ENCODE measurements around the gene PLS3. TPM values are rescaled to one million over a fixed set of nuclear protein-coding genes. Genes with fewer than 3 reads are reported as not detected.

The PLS3 gene
- total and polyA plus RNA-seq, 2 donors (not counting 3 experiments of a cell fraction or from before 2014, with no cell fraction given) = 120 to 329 TPM

GRCh38 chrX:115549008-115549407 lies 12.0 kb upstream of the PLS3 start:
- H3K79me2 ChIP-seq (ENCODE audit: control insufficient read depth, insufficient read depth, low read length) = no peaks in the 10 kb centered on the region
- no peaks in the 10 kb centered on the region for H3K27me3 ChIP-seq (ENCODE audit: control insufficient read depth in 2 of 2, insufficient read depth in 2 of 2, low read length in 2 of 2)
- no peaks in the 10 kb centered on the region for H3K9me1 ChIP-seq (replicated peaks; ENCODE audit: control insufficient read depth, extremely low read depth, insufficient read depth, low read length)
- H3K4me3 ChIP-seq (replicated peaks in 1 of 3; ENCODE audit: insufficient read depth in 1 of 3, low read depth in 1 of 3, low read length in 3 of 3) = no peak overlapping the region
- CTCF ChIA-PET = interaction anchor here (2.6 kb wide), 1 partner anchor 219 kb away, joined by 14 read pairs; no protein-coding TSS in a partner anchor
- H2AFZ ChIP-seq (ENCODE audit: low read depth, low read length) = no peak overlapping the region
- H3K4me2 ChIP-seq (ENCODE audit: insufficient read depth, low read length) = no peak overlapping the region
- BruUV-seq (replicated peaks) = no TSS peak
- no peak for FAIRE-seq
- H3K9ac ChIP-seq (replicated peaks; ENCODE audit: extremely low read depth, insufficient read depth, low read length) = no peak overlapping the region
- H4K20me1 ChIP-seq (replicated peaks; ENCODE audit: control insufficient read depth, extremely low read depth, insufficient read depth, low read length) = no peaks in the 10 kb centered on the region
- no peak for TF ChIP-seq GATA2 (IDR thresholded peaks at IDR 0.05; ENCODE audit: insufficient read depth, insufficient read length, low read depth, low read length)
- TF ChIP-seq, protein P1, sequence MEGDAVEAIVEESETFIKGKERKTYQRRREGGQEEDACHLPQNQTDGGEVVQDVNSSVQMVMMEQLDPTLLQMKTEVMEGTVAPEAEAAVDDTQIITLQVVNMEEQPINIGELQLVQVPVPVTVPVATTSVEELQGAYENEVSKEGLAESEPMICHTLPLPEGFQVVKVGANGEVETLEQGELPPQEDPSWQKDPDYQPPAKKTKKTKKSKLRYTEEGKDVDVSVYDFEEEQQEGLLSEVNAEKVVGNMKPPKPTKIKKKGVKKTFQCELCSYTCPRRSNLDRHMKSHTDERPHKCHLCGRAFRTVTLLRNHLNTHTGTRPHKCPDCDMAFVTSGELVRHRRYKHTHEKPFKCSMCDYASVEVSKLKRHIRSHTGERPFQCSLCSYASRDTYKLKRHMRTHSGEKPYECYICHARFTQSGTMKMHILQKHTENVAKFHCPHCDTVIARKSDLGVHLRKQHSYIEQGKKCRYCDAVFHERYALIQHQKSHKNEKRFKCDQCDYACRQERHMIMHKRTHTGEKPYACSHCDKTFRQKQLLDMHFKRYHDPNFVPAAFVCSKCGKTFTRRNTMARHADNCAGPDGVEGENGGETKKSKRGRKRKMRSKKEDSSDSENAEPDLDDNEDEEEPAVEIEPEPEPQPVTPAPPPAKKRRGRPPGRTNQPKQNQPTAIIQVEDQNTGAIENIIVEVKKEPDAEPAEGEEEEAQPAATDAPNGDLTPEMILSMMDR (IDR thresholded peaks at IDR 0.05; ENCODE audit: extremely low read depth in 1 of 2, insufficient read depth in 1 of 2, low read depth in 1 of 2, low read length in 2 of 2) = no peak
- TF ChIP-seq MYC (IDR thresholded peaks at IDR 0.05; ENCODE audit: low read depth, low read length) = no peak
- TF ChIP-seq MAX (IDR thresholded peaks at IDR 0.05; ENCODE audit: insufficient read depth, insufficient read length) = no peak
- TF ChIP-seq POLR2A (IDR thresholded peaks at IDR 0.05; ENCODE audit: low read depth, low read length) = no peak
- no peak for TF ChIP-seq EZH2 (IDR thresholded peaks at IDR 0.05; ENCODE audit: borderline replicate concordance, low read depth, low read length, severe bottlenecking)
- no peak for TF ChIP-seq JUN (IDR thresholded peaks at IDR 0.05; ENCODE audit: borderline replicate concordance, insufficient read depth, insufficient read length, low read depth)
- no peak for TF ChIP-seq FOS (IDR thresholded peaks at IDR 0.05; ENCODE audit: borderline replicate concordance, insufficient read depth, low read length)
- TF ChIP-seq POLR2AphosphoS5 (IDR thresholded peaks at IDR 0.05; ENCODE audit: insufficient read depth, low read depth, low read length) = no peak
- peaks cover 15% of the 10 kb centered on the region for H3K4me1 ChIP-seq (ENCODE audit: control insufficient read depth, extremely low read depth, insufficient read depth, low read length)
- dilution Hi-C loops (cut with MboI; ENCODE audit: extremely low pct_ligation_motif_present, low sequenced_read_pairs) = no loop called here
- no peaks in the 10 kb centered on the region for H3K36me3 ChIP-seq (ENCODE audit: control insufficient read depth in 2 of 2, extremely low read depth in 1 of 2, insufficient read depth in 2 of 2, low read length in 2 of 2)
- no peak overlapping the region for H3K27ac ChIP-seq (ENCODE audit: insufficient read depth, low read depth, low read length)
- POLR2A ChIA-PET = no interaction called here
- DNase-seq (ENCODE audit: low read depth, low spot score) = no peak
- no peaks in the 10 kb centered on the region for H3K9me3 ChIP-seq (replicated peaks; ENCODE audit: control insufficient read depth, insufficient read depth, low read length)
- intact Hi-C loops (cut with micrococcal nuclease) = no loop called here
